ENCODE results near the gene ALOX15B. TPM values are rescaled to one million over a fixed set of nuclear protein-coding genes. Genes with fewer than 3 reads are reported as not detected.

ALOX15B gene
- total RNA-seq, 1 experiment from 2014 or later: not detected

- no peak overlapping the region for H2AFZ ChIP-seq
- H3K27me3 ChIP-seq (ENCODE audit: insufficient read depth, low read depth): 0 out of 2 replicates have a peak, but pooled peaks cover 3% of the 10 kb centered on the region
- H3K4me2 ChIP-seq: no peak overlapping the region
- no peak overlapping the region for H3K27ac ChIP-seq
- no peaks in the 10 kb centered on the region for H3F3A ChIP-seq (ENCODE audit: insufficient read depth, low read depth)
- no TSS peak for BruUV-seq (replicated peaks)
- ChIA-PET POLR2A (ENCODE audit: unreplicated experiment) (interaction anchor here (0.7 kb wide), 1 partner anchor 92 kb away, joined by 7 read pairs; no protein-coding TSS in a partner anchor), CTCF (interaction anchor here (0.5 to 1.5 kb wide), 3 partner anchors 15 to 540 kb away, joined by 3 to 7 read pairs (median 4); no protein-coding TSS in a partner anchor)
- H3K79me2 ChIP-seq (ENCODE audit: low read depth): no peaks in the 10 kb centered on the region
- no peaks in the 10 kb centered on the region for H4K20me1 ChIP-seq (ENCODE audit: insufficient read depth)
- TF ChIP-seq EZH2 (IDR thresholded peaks at IDR 0.05; ENCODE audit: low read depth) (no peak), CTCF (conservative IDR thresholded peaks at IDR 0.05) (no peak)
- no peaks in the 10 kb centered on the region for H3K9me3 ChIP-seq (ENCODE audit: insufficient read depth, low read depth)
- intact Hi-C loops (cut with micrococcal nuclease; ENCODE audit: unreplicated experiment): no loop called here
- no peak for DNase-seq
- no peaks in the 10 kb centered on the region for H3K9me2 ChIP-seq (ENCODE audit: insufficient read depth)
- no peak overlapping the region for H3K4me3 ChIP-seq
- H3K4me1 ChIP-seq (replicated peaks; ENCODE audit: insufficient read depth): no peaks in the 10 kb centered on the region
- no peaks in the 10 kb centered on the region for H3K36me3 ChIP-seq (ENCODE audit: low read depth)
Measured at GRCh38 chr17:8005357-8005756, 33.5 kb upstream of the ALOX15B start.

GRCh38 chr17:8005967-8006730 is 32.7 kb upstream of the ALOX15B start:
- Histone ChIP-seq H3K36me3 (ENCODE audit: low read depth) (no peaks in the 10 kb centered on the region), H4K20me1 (ENCODE audit: insufficient read depth) (no peaks in the 10 kb centered on the region), H3K4me3 (no peak overlapping the region), H3K27ac (no peak overlapping the region), H3F3A (ENCODE audit: insufficient read depth, low read depth) (no peaks in the 10 kb centered on the region), H3K27me3 (ENCODE audit: insufficient read depth, low read depth) (0 out of 2 replicates have a peak, but pooled peaks cover 3% of the 10 kb centered on the region), H3K9me3 (ENCODE audit: insufficient read depth, low read depth) (no peaks in the 10 kb centered on the region), H2AFZ (no peak overlapping the region), H3K4me2 (no peak overlapping the region), H3K79me2 (ENCODE audit: low read depth) (no peaks in the 10 kb centered on the region), H3K9me2 (ENCODE audit: insufficient read depth) (no peaks in the 10 kb centered on the region), H3K4me1 (replicated peaks; ENCODE audit: insufficient read depth) (no peaks in the 10 kb centered on the region)
- TF ChIP-seq EZH2 (IDR thresholded peaks at IDR 0.05; ENCODE audit: low read depth) (no peak), CTCF (conservative IDR thresholded peaks at IDR 0.05) (no peak)
- BruUV-seq (replicated peaks): no TSS peak
- CTCF ChIA-PET: no interaction called here
- intact Hi-C loops (cut with micrococcal nuclease; ENCODE audit: unreplicated experiment): no loop called here
- POLR2A ChIA-PET (ENCODE audit: unreplicated experiment): no interaction called here
- DNase-seq: no peak

GRCh38 chr17:8006836-8007680 is 31.8 kb upstream of the ALOX15B start:
- H3K4me3 ChIP-seq: no peak overlapping the region
- DNase-seq: no peak
- H3F3A ChIP-seq (ENCODE audit: insufficient read depth, low read depth): no peaks in the 10 kb centered on the region
- no peaks in the 10 kb centered on the region for H3K36me3 ChIP-seq (ENCODE audit: low read depth)
- H4K20me1 ChIP-seq (ENCODE audit: insufficient read depth): no peaks in the 10 kb centered on the region
- TF ChIP-seq CTCF (conservative IDR thresholded peaks at IDR 0.05) (no peak), EZH2 (IDR thresholded peaks at IDR 0.05; ENCODE audit: low read depth) (no peak)
- H2AFZ ChIP-seq: no peak overlapping the region
- H3K79me2 ChIP-seq (ENCODE audit: low read depth): no peaks in the 10 kb centered on the region
- H3K9me2 ChIP-seq (ENCODE audit: insufficient read depth): no peaks in the 10 kb centered on the region
- ChIA-PET POLR2A (ENCODE audit: unreplicated experiment) (no interaction called here), CTCF (interaction anchor here (0.7 kb wide), 1 partner anchor 145 kb away, joined by 3 read pairs; no protein-coding TSS in a partner anchor)
- H3K27ac ChIP-seq: no peak overlapping the region
- 0 out of 2 replicates have a peak, but pooled peaks cover 1% of the 10 kb centered on the region for H3K27me3 ChIP-seq (ENCODE audit: insufficient read depth, low read depth)
- no TSS peak for BruUV-seq (replicated peaks)
- intact Hi-C loops (cut with micrococcal nuclease; ENCODE audit: unreplicated experiment): no loop called here
- no peaks in the 10 kb centered on the region for H3K4me1 ChIP-seq (replicated peaks; ENCODE audit: insufficient read depth)
- H3K4me2 ChIP-seq: no peak overlapping the region
- no peaks in the 10 kb centered on the region for H3K9me3 ChIP-seq (ENCODE audit: insufficient read depth, low read depth)

Data from PC-9 (cell line).